H54 (cell line): ENCODE measurements around the gene RORC.

Experiments used
- DNase-seq: peaks from one replicate; pipeline ENCODE4 v3.0.0; 2011; ENCODE audit warnings: low spot score, mixed read lengths; ENCODE audit not compliant: insufficient read length
- FAIRE-seq: peaks from 3 replicates; lab custom pipeline; 2011; peaks lifted over from hg19 to GRCh38; lab: Jason Lieb, UNC
- POLR2A ChIP-seq: IDR thresholded peaks from 2 replicates; pipeline ENCODE4 v1.6.1; 2011; ENCODE audit warnings: low read depth, mild to moderate bottlenecking, low read length

RORC gene

DNA sequence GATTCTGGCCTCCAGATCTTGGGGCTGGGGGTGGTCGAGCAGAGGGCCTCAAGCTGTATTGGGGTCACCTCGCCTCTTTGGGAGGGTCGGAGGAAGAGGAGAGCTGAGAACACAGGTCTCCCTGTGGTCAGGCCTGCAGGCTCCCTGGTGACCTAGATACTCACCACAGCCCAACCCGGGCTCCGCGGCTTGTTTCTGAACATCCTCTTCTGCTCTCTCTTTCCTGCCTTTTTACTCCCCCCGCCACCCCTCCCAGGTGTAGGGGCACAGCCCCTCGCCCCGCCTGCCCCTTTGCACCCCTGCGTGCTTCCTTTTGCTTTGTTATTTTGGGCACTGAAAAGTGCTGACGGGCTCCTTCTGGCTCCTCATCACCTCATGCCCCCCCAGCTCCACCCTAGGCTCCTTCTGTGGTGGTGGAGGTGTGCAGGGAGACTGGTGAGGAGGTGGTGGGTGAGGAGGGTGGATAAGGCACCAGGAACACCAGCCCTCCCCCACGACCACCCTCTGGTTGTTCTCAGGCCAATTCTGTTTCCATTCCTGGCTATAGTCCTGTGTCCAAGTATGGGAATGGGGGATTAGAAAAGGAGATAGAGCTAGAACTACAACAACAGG is 15.8 kb downstream of the RORC start:
- FAIRE-seq, result no peak
- no peak for TF ChIP-seq POLR2A
- no peak for DNase-seq

DNA sequence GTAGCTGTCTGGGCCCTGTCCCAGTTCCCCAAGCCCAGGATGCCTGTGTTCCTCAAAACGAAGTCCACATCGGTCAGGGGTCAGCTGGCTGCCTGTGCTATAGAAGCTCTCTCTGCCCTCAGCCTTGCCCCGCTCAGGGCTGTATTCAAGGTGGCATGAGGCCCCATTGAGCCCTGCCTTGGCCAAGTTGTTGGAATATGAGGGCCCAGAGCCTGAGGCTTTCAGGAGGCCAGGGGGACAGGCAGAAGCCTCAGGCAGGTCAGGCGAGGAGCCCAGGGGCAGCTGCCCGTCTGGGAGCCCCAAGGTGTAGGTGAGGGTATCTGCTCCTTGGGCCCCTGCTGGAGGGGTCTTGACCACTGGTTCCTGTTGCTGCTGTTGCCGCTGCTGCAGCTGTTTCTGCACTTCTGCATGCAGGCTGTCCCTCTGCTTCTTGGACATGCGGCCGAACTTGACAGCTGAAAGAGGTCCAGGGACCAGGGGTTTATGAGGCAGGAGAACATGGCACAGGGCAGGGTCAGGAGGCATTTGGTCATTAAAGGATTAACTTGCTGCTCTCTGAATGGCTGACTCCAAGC is 16.5 kb downstream of the RORC start:
- no peak for DNase-seq
- no peak for TF ChIP-seq POLR2A
- FAIRE-seq, result no peak

DNA sequence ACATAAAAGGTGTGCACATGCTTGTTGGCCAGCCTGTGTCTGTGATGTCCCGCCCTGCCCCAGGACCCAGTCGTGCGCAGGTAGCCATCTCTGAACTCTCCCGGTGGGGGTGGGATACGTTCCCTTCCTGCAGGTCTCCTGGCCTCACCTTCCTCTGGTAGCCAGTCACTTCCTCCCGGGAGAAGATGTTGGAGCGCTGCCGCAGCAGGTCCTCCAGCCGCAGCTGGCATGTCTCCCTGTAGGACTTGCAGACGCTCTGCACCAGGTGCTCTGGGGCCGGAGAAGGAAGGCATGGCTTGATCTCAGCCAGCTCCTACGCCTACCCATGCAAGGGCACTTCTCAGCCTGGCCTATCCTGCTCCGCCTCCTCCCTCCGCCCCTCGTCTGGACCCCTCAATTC is 17.2 kb downstream of the RORC start:
- no peak for FAIRE-seq
- DNase-seq, result no peak
- TF ChIP-seq POLR2A, result no peak

DNA sequence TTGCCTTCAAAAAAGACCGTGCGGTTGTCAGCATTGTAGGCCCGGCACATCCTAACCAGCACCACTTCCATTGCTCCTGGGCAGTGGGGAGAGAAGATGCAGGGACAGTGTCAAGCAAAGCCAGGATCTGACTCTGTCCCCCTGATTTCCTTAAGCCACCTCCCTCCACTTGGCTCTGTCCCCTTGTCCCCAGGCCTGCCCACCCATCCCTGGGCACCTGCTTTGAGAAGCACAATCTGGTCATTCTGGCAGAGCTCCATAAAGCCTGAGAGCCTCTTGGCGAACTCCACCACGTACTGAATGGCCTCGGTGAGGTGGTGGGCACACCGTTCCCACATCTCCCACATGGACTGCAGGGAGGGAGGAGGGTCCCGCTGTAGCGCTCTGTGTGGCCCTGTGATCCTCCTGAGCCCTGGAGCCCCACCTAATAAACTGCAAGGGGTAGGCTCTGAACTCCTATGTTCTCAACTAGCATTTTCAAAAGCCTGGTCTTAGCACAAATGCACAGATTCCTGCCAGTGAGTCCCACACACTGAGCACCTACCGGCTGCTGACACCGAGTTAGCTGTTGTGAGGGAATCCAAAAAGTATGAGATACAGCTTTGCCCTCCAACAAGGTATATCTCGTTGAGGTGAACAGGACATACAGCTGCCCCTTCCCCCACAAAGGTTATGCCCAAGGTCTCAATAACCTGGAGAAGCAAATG is 18.2 kb downstream of the RORC start:
- DNase-seq, result no peak
- FAIRE-seq, result no peak
- no peak for TF ChIP-seq POLR2A

GRCh38 chr1:151811181-151811580 is 20.4 kb downstream of the RORC start:
- no peak for TF ChIP-seq POLR2A
- no peak for FAIRE-seq
- no peak for DNase-seq

- FAIRE-seq (no peak), DNase-seq (no peak)
- TF ChIP-seq POLR2A, result no peak
Observed at GRCh38 chr1:151809985-151810556, 21.5 kb downstream of the RORC start.

DNA sequence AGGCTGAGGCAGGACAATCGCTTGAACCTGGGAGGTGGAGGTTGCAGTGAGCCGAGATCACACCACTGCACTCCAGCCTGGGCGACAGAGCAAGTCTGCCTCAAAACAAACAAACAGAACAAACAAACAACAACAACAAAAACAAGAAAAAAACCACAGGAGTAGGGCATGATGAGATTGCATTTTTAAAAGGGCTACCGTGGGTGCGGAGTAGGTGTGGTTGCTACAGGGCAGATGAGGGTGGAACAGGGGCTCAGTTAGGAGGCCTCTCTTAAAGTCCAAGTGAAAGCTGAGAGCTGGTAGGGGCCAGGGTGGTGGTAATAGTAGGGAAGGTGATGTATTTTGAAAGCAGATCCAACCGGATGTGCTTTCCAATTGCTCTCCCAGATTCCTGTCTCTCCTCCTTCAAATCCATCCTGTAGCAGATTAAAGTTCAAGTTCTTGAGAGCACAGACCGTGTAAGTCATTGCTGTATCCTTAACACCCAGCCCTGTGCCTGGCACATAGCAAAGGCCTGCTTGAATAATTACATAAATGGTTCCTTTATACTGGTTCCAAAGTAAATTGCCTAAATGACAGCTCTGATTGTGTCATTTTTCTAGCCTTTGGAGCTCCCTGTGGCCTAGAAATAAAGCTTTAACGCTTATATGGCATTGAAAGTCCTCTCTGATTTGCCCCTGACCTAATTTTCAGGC is 22.2 kb downstream of the RORC start:
- TF ChIP-seq POLR2A, result no peak
- DNase-seq (no peak), FAIRE-seq (no peak)

GRCh38 chr1:151807766-151808165 is 23.8 kb downstream of the RORC start:
- DNase-seq, result no peak
- FAIRE-seq, result no peak
- TF ChIP-seq POLR2A, result no peak

DNA sequence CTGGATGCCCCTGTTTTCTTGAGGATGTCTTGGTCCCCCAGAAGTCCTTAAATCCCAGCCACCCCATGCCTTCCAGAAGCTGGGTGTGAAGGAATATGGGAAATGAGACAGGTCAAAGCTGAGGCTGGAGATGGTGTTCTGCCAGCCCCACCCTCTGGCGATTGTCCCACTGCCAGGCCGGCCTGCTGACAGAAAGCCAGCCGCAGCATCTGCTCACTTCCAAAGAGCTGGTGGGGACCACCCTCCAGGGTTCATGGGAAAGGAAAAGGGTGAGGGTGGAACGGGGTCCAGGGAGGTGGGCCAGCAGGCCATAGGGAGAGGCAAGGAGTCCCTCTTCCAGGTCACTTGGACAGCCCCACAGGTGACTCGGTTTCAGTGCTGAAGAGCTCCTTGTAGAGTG is 24.5 kb downstream of the RORC start:
- DNase-seq (no peak), FAIRE-seq (no peak)
- TF ChIP-seq POLR2A, result no peak

DNA sequence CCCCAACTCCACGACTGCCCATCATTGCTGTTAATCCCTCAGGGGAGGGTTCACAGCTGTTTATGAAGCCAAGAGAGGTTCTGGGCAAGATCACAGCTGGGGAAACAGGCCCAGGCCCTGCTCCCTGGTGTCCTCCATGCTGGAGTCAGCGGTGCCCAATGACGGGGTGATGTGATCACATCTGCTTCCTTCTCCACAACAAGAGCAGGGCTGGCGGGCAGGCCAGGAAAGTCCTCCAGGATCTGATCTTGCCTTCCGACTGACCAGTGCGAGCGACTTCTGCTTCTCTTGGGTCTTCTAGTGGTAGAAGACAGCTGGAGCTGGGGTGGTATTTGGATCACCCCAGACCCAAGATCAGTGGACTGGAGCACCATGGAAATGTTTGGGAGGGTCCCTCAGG is 25.4 kb downstream of the RORC start:
- DNase-seq (no peak), FAIRE-seq (no peak)
- TF ChIP-seq POLR2A, result no peak

DNA sequence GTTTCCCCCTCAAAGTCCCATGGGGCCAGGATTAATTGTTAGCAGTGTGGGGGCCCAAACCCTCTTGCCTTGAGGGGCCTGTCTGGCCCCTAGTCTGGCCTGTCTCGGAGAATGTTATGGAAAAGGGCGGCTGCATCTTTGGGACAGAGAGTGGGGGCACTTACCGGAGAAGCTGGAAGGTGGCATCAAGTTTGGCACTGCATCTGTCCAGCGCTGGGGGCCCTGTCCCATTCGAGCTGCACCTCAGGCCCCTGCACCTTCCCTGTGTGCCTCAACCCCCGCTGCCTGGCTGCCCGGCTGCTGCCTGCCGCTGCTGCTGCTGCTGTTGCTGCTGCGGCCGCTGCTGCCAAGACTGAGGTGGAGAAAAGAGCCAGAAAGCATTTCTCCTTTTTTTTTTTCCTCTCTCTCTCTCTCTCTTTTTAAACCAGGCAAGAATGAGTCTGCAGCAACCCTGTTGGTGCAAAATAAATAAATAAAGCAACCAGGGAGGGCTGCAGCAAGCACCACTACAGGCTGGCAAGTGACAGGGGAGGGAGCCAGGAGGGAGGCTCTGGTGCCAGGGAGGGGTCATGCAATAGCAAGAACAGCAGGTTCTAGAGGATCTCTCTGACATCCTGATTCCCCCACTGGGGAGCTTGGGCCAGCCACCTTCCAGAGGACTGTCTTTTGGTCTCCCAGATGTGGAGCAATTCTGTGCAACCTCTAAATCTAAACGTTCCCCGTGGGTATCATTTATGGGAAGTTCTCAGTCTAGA is 26.4 kb downstream of the RORC start, which contains the start of gene LINGO4:
LINGO4 (minus strand) TSS at position 354 of the 755 bp plus-strand sequence. CDS start 2,715 bp downstream, outside the sequence.
- TF ChIP-seq POLR2A, result no peak
- FAIRE-seq, result no peak
- no peak for DNase-seq

GRCh38 chr1:151803915-151804314 is 27.7 kb downstream of the RORC start:
- FAIRE-seq (no peak), DNase-seq (no peak)
- TF ChIP-seq POLR2A, result no peak

GRCh38 chr1:151803164-151803563 is 28.4 kb downstream of the RORC start:
- TF ChIP-seq POLR2A, result no peak
- FAIRE-seq (no peak), DNase-seq (no peak)

GRCh38 chr1:151802372-151802771 is 29.2 kb downstream of the RORC start:
- TF ChIP-seq POLR2A, result no peak
- DNase-seq, result no peak
- no peak for FAIRE-seq
